CD4-positive, alpha-beta T cell (primary cell): ENCODE data around the gene SLC34A1. TPM values are rescaled to one million over a fixed set of nuclear protein-coding genes. Genes with fewer than 3 reads are reported as not detected.

Experiments used
- ATAC-seq: fragments of 200-7000 bp; cut with Tn5 transposase; one replicate; pipeline ENCODE4 v1.10.0; 2022; ENCODE audit warnings: mild to moderate bottlenecking; ENCODE audit not compliant: poor library complexity
- CTCF ChIA-PET: fragments of 350-600 bp; sonication (Branson Sonifier 250); formaldehyde crosslinking; loops from one replicate; lab custom pipeline; 2021; ENCODE audit warnings: antibody characterized with exemption, inconsistent platforms; lab: Charles Lee
- POLR2A ChIA-PET: fragments of 350-600 bp; sonication (Branson Sonifier 250); formaldehyde crosslinking; loops from one replicate; lab custom pipeline; 2021; ENCODE audit warnings: antibody characterized with exemption, inconsistent platforms; lab: Charles Lee
- DNase-seq, 14 experiments: peaks; one replicate each; pipeline ENCODE4 v3.0.0-alpha.2; 2013 to 2020; ENCODE audit warnings: mixed read lengths in 2 of 14
- H3K27ac ChIP-seq, 2 donors: one replicate each; pipeline versions ENCODE4 v1.5.1 to v1.7.0; 2013; ENCODE audit warnings: low read length in 2 of 2, low read depth in 1 of 2, mild to moderate bottlenecking in 1 of 2
- H3K27me3 ChIP-seq, 2 experiments: 1 replicate in 1 of 2; 2 replicates in 1 of 2; pipeline versions ENCODE4 v1.6.1 to v1.7.0; 2013; ENCODE audit warnings: low read length in 2 of 2, control low read depth in 1 of 2, mild to moderate bottlenecking in 1 of 2, moderate library complexity in 1 of 2; ENCODE audit not compliant: insufficient read depth in 2 of 2, control insufficient read depth in 1 of 2
- H3K36me3 ChIP-seq: one replicate; pipeline ENCODE4 v1.6.1; 2013; ENCODE audit warnings: low read length, control low read depth; ENCODE audit not compliant: insufficient read depth
- H3K4me1 ChIP-seq: one replicate; pipeline ENCODE4 v1.6.1; 2013; ENCODE audit warnings: low read length, control low read depth; ENCODE audit not compliant: insufficient read depth
- H3K4me3 ChIP-seq: one replicate; pipeline ENCODE4 v1.5.1; 2013; ENCODE audit warnings: mild to moderate bottlenecking, low read length, moderate library complexity
- H3K9me3 ChIP-seq, 2 experiments: 1 replicate in 1 of 2; 2 replicates in 1 of 2; pipeline versions ENCODE4 v1.6.1 to v1.7.0; 2013; ENCODE audit warnings: low read length in 2 of 2, mild to moderate bottlenecking in 2 of 2, control low read depth in 1 of 2, moderate library complexity in 1 of 2; ENCODE audit not compliant: control insufficient read depth in 1 of 2, insufficient read depth in 1 of 2
- H3K27ac Mint-ChIP-seq: one replicate; pipeline ENCODE4 v1.8.0; 2020; ENCODE audit warnings: mixed read lengths
- H3K27me3 Mint-ChIP-seq: one replicate; pipeline ENCODE4 v1.8.0; 2021; ENCODE audit warnings: mixed read lengths
- H3K36me3 Mint-ChIP-seq: one replicate; pipeline ENCODE4 v1.8.0; 2021; ENCODE audit warnings: low read depth, mixed read lengths
- H3K4me1 Mint-ChIP-seq: one replicate; pipeline ENCODE4 v1.8.0; 2021; ENCODE audit warnings: low read depth, mixed read lengths
- H3K4me3 Mint-ChIP-seq: one replicate; pipeline ENCODE4 v1.8.0; 2020; ENCODE audit warnings: mild to moderate bottlenecking, mixed read lengths
- H3K9me3 Mint-ChIP-seq: one replicate; pipeline ENCODE4 v1.8.0; 2020; ENCODE audit warnings: mixed read lengths
- CTCF ChIP-seq: fragments of 200-600 bp; IDR thresholded peaks from one replicate; pipeline ENCODE4 v1.8.0; 2022; ENCODE audit warnings: antibody characterized with exemption, mild to moderate bottlenecking
- intact Hi-C, 2 experiments: fragments of 100-400 bp; cut with DNase I in 1 of 2; cut with micrococcal nuclease in 1 of 2; formaldehyde crosslinking; loops; one replicate each; pipeline versions ENCODE4 v1.15.1 to v1.9.0; 2023 to 2025; cut with DNase I, micrococcal nuclease
- total RNA-seq, 174 experiments: library from RNA in 2 of 174; stranded (reverse) in 2 of 174; gene quantifications; one replicate each; pipeline ENCODE4 v1.2.3 and lab custom pipeline; 2021 to 2026

Gene SLC34A1
- total RNA-seq, 2 experiments from 2014 or later, result not detected

- no peak overlapping the region for H3K4me3 Mint-ChIP-seq
- no peaks in the 10 kb centered on the region for H3K9me3 Mint-ChIP-seq
- H3K27ac ChIP-seq, result peak overlapping the region; percentile 78 to 87
Observed at GRCh38 chr5:177440990-177441780, 57.0 kb downstream of the SLC34A1 start.

GRCh38 chr5:177442066-177442826 is 58.0 kb downstream of the SLC34A1 start:
- no peak for ATAC-seq
- Histone ChIP-seq H3K27ac (peak overlapping the region in 1 of 2 donors; percentile 78), H3K36me3 (peaks cover 56% of the 10 kb centered on the region), H3K4me3 (no peak overlapping the region), H3K4me1 (peaks cover 92% of the 10 kb centered on the region), H3K9me3 (no peaks in the 10 kb centered on the region), H3K27me3 (no peaks in the 10 kb centered on the region)
- peak overlapping the region; percentile 88 for H3K27ac Mint-ChIP-seq
- no peaks in the 10 kb centered on the region for H3K27me3 Mint-ChIP-seq
- ChIA-PET POLR2A (interaction anchor here (0.7 to 15.3 kb wide), 4 partner anchors 12 to 39 kb away, joined by 4 to 661 read pairs (median 260); partner anchors contain the start of genes F12, GRK6 and PFN3), CTCF (interaction anchor here (1.3 to 16.6 kb wide), 3 partner anchors 11 to 37 kb away, joined by 5 to 352 read pairs (median 61); partner anchors contain the start of genes F12 and PFN3)
- H3K4me3 Mint-ChIP-seq, result peak overlapping the region; percentile 12
- peak in 1 of 14 experiments; percentile 20 for DNase-seq
- H3K4me1 Mint-ChIP-seq, result peaks cover 66% of the 10 kb centered on the region
- no peak for TF ChIP-seq CTCF
- intact Hi-C loops, result no loop called here
- peaks cover 71% of the 10 kb centered on the region for H3K36me3 Mint-ChIP-seq
- H3K9me3 Mint-ChIP-seq, result no peaks in the 10 kb centered on the region

More at GRCh38 chr5:177440990-177441780, 57.0 kb downstream of the SLC34A1 start:
- no peak for TF ChIP-seq CTCF
- Histone ChIP-seq H3K27me3 (no peaks in the 10 kb centered on the region), H3K4me1 (peaks cover 98% of the 10 kb centered on the region), H3K9me3 (no peaks in the 10 kb centered on the region), H3K36me3 (peaks cover 65% of the 10 kb centered on the region), H3K4me3 (no peak overlapping the region)
- POLR2A ChIA-PET, result interaction anchor here (0.7 to 15.3 kb wide), 6 partner anchors 8 to 57 kb away, joined by 3 to 661 read pairs (median 12); partner anchors contain the start of gene GRK6
- intact Hi-C loops, result no loop called here
- CTCF ChIA-PET, result interaction anchor here (1.3 to 7.7 kb wide), 3 partner anchors 10 to 38 kb away, joined by 5 to 61 read pairs (median 39); no protein-coding TSS in a partner anchor
- ATAC-seq, result no peak
- Mint-ChIP-seq H3K36me3 (peaks cover 82% of the 10 kb centered on the region), H3K27me3 (no peaks in the 10 kb centered on the region), H3K4me1 (peaks cover 75% of the 10 kb centered on the region), H3K27ac (peak overlapping the region; percentile 88)
- DNase-seq, result peak in 1 of 14 experiments; percentile 19
